OCI-LY7 (cell line): ENCODE measurements around the gene TNIK. TPM values are rescaled to one million over a fixed set of nuclear protein-coding genes. Genes with fewer than 3 reads are reported as not detected.

Experiments used
- BruUV-seq: library from RNA; stranded (reverse); fragments of 400-500 nt; replicated peaks from 2 replicates; lab custom pipeline; 2021; lab: Mats Ljungman, UMichigan
- CTCF ChIA-PET: fragments of 300-600 bp; sonication (Branson Sonifier 250); formaldehyde crosslinking; loops from one replicate; lab custom pipeline; 2022; ENCODE audit warnings: antibody characterized with exemption; ENCODE audit not compliant: unreplicated experiment; lab: Charles Lee
- POLR2A ChIA-PET: fragments of 300-600 bp; sonication (Branson Sonifier 250); formaldehyde crosslinking; loops from one replicate; lab custom pipeline; 2022; ENCODE audit warnings: antibody characterized with exemption; lab: Charles Lee
- DNase-seq: peaks from one replicate; pipeline ENCODE4 v3.0.0-alpha.2; 2015; ENCODE audit warnings: low spot score
- H2AFZ ChIP-seq: fragments of 200-600 bp; sonication (generic), shearing (Covaris generic); 2 replicates; pipeline ENCODE4 v1.6.1; 2014; ENCODE audit warnings: mild to moderate bottlenecking, antibody characterized with exemption, low read length, moderate library complexity
- H3K27ac ChIP-seq: fragments of 200-600 bp; sonication (generic); 2 replicates; pipeline ENCODE4 v1.5.1; 2014; ENCODE audit warnings: mixed run types, low read depth, mild to moderate bottlenecking, moderate library complexity, low read length, inconsistent platforms; ENCODE audit not compliant: poor library complexity, severe bottlenecking
- H3K36me3 ChIP-seq: fragments of 200-600 bp; sonication (generic); 2 replicates; pipeline ENCODE4 v1.6.1; 2014; ENCODE audit warnings: mild to moderate bottlenecking, antibody characterized with exemption, low read length, moderate library complexity, mixed read lengths; ENCODE audit not compliant: insufficient read depth
- H3K4me1 ChIP-seq: fragments of 200-600 bp; sonication (generic); 2 replicates; pipeline ENCODE4 v1.5.1; 2014; ENCODE audit warnings: mild to moderate bottlenecking, low read length; ENCODE audit not compliant: insufficient read depth, poor library complexity, severe bottlenecking
- H3K4me2 ChIP-seq: fragments of 200-600 bp; sonication (generic); 2 replicates; pipeline ENCODE4 v1.6.1; 2014; ENCODE audit warnings: mild to moderate bottlenecking, low read length
- H3K4me3 ChIP-seq: fragments of 200-600 bp; sonication (generic); 2 replicates; pipeline ENCODE4 v1.5.1; 2014; ENCODE audit warnings: mild to moderate bottlenecking, low read depth, low read length; ENCODE audit not compliant: poor library complexity, severe bottlenecking
- H3K79me2 ChIP-seq: fragments of 200-600 bp; sonication (generic); 2 replicates; pipeline ENCODE4 v1.6.1; 2016; ENCODE audit warnings: low read depth, mild to moderate bottlenecking, low read length, moderate library complexity, mixed read lengths; ENCODE audit not compliant: insufficient read depth
- H3K9me2 ChIP-seq: fragments of 200-600 bp; sonication (generic); 2 replicates; pipeline ENCODE4 v1.6.1; 2016; ENCODE audit warnings: mild to moderate bottlenecking, low read length, mixed read lengths; ENCODE audit not compliant: insufficient read depth
- H3K9me3 ChIP-seq: fragments of 200-600 bp; sonication (generic); 2 replicates; pipeline ENCODE4 v1.6.1; 2014; ENCODE audit warnings: mild to moderate bottlenecking, mixed run types, low read length, mixed read lengths
- H4K20me1 ChIP-seq: fragments of 200-600 bp; sonication (generic); 2 replicates; pipeline ENCODE4 v1.6.1; 2014; ENCODE audit warnings: mild to moderate bottlenecking, antibody characterized with exemption, low read length, moderate library complexity, mixed read lengths; ENCODE audit not compliant: insufficient read depth
- EZH2phosphoT487 ChIP-seq: fragments of 200-600 bp; sonication (generic); IDR thresholded peaks from 2 replicates; pipeline ENCODE4 v1.6.1; 2018; ENCODE audit warnings: low read depth, borderline replicate concordance, mild to moderate bottlenecking, mixed run types, antibody characterized with exemption, low read length, moderate library complexity, mixed read lengths
- intact Hi-C: fragments of 100-400 bp; cut with micrococcal nuclease; formaldehyde crosslinking; loops from one replicate; pipeline ENCODE4 v1.10.0; 2022; ENCODE audit not compliant: unreplicated experiment
- total RNA-seq, 2 experiments: library from RNA; depleted of rRNA in 1 of 2; stranded (reverse); fragments of >200 nt in 1 of 2; shearing (Covaris generic) in 1 of 2; gene quantifications; 2 replicates each; pipeline ENCODE4 v1.2.3, GENCODE V29; 2014 to 2022
- TF ChIP-seq, protein P1 (sequence below): fragments of 200-600 bp; sonication (generic); conservative IDR thresholded peaks from 2 replicates; pipeline ENCODE4 v1.5.1; 2014; ENCODE audit warnings: mild to moderate bottlenecking, antibody characterized with exemption, low read length, moderate library complexity, mixed read lengths

Gene TNIK
- total RNA-seq, 2 experiments from 2014 or later = not detected

DNA sequence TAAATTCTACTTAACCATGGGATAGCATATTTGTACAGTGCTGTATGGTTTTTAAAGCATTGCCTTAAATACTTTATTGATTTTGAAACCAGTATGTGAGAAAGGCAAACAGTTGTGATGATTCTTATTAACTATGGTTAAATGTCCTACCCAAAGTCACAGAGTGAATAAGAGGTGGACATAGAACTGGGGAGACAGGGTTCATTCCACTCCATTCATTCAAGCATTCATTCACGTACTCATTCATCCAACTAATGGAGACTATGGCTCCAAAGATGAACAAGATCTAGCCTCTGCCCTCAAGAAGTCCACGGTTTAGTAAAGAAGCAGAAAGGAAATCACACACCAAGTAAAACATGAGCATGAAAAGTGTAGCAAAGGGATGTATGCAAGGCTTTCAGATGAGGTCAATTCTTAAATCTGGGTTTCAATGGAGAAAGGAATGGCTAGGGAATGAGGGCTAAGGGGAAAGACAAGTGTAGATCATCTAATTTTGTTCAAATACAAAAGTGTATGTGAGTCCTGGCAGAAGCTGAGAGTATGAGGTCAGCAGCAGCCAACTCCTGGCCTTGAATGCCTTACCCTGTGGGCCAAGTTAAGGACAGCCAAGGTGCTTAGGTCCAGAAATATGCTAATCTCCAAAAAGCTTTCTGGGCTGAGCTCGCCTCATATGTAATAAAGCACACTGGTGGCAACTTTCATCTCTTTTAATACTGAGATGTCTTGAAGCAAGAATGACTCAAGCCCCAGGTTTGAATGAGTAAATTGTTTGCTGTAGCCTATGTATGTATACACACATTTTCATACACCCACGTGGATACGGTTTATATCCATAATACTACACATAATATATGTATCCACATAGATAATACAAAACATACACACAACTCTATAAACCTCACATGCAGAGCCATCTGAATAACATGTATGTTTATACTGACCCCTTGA lies 4.3 kb downstream of the TNIK start:
- DNase-seq = no peak
- H3K79me2 ChIP-seq = no peaks in the 10 kb centered on the region
- no peaks in the 10 kb centered on the region for H3K9me2 ChIP-seq
- no peak overlapping the region for H2AFZ ChIP-seq
- ChIA-PET CTCF (no interaction called here), POLR2A (no interaction called here)
- H3K4me3 ChIP-seq = no peak overlapping the region
- H4K20me1 ChIP-seq = no peaks in the 10 kb centered on the region
- H3K9me3 ChIP-seq = no peaks in the 10 kb centered on the region
- no TSS peak for BruUV-seq
- H3K27ac ChIP-seq = no peak overlapping the region
- intact Hi-C loops = no loop called here
- no peaks in the 10 kb centered on the region for H3K4me1 ChIP-seq
- H3K36me3 ChIP-seq = no peaks in the 10 kb centered on the region
- TF ChIP-seq EZH2phosphoT487 = no peak
- TF ChIP-seq, protein P1, sequence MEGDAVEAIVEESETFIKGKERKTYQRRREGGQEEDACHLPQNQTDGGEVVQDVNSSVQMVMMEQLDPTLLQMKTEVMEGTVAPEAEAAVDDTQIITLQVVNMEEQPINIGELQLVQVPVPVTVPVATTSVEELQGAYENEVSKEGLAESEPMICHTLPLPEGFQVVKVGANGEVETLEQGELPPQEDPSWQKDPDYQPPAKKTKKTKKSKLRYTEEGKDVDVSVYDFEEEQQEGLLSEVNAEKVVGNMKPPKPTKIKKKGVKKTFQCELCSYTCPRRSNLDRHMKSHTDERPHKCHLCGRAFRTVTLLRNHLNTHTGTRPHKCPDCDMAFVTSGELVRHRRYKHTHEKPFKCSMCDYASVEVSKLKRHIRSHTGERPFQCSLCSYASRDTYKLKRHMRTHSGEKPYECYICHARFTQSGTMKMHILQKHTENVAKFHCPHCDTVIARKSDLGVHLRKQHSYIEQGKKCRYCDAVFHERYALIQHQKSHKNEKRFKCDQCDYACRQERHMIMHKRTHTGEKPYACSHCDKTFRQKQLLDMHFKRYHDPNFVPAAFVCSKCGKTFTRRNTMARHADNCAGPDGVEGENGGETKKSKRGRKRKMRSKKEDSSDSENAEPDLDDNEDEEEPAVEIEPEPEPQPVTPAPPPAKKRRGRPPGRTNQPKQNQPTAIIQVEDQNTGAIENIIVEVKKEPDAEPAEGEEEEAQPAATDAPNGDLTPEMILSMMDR = no peak
- H3K4me2 ChIP-seq = no peak overlapping the region

DNA sequence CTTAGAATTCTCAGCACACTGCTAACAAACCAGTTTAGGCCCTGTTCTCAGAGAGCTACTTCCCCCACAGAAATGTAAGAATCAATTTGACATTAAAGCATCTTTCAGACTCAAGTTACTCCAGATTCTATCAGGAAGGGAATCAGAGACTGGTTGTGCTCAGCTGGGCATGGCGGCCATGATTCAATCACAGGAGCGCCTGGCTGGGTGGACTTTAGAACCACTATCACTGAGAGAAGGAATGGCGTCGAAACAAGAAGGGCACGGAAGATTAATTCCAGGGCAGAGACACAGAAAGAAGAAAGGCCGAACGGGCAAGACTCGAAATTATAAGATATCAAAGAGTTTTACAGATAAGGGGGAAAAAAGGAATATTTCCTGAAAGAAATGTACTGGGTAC lies 6.2 kb downstream of the TNIK start:
- H3K4me3 ChIP-seq = no peak overlapping the region
- no peak overlapping the region for H3K4me2 ChIP-seq
- H3K27ac ChIP-seq = no peak overlapping the region
- H3K36me3 ChIP-seq = no peaks in the 10 kb centered on the region
- H3K4me1 ChIP-seq = no peaks in the 10 kb centered on the region
- H3K9me3 ChIP-seq = no peaks in the 10 kb centered on the region
- no peak overlapping the region for H2AFZ ChIP-seq
- BruUV-seq = no TSS peak
- intact Hi-C loops = no loop called here
- ChIA-PET CTCF (no interaction called here), POLR2A (no interaction called here)
- no peak for DNase-seq
- no peaks in the 10 kb centered on the region for H3K9me2 ChIP-seq
- H3K79me2 ChIP-seq = no peaks in the 10 kb centered on the region
- no peak for TF ChIP-seq EZH2phosphoT487
- TF ChIP-seq, protein P1 = no peak
- no peaks in the 10 kb centered on the region for H4K20me1 ChIP-seq
